Stimulated activated naive B cell treated with anti-CD40 and anti-IgM and Interleukin-4, amounts not matched to agents 10 μg/mL and 1 μg/mL and 100 μg/mL, for 72 hours (primary cell): ENCODE data around the gene ZNF283.

ENCODE experiments used
- ATAC-seq, 2 donors: fragments of 150-1000 bp; cut with Tn5 transposase; replicated peaks; 2 replicates each; pipeline ENCODE4 v1.10.0; 2021; ENCODE audit warnings: moderate library complexity in 1 of 2
- DNase-seq: peaks from one replicate; pipeline ENCODE4 v3.0.0; 2021
- H3K27ac Mint-ChIP-seq: one replicate; pipeline ENCODE4 v1.8.0; 2022; ENCODE audit warnings: mild to moderate bottlenecking, mixed read lengths
- H3K27me3 Mint-ChIP-seq, 2 donors: one replicate each; pipeline ENCODE4 v1.8.0; 2022; ENCODE audit warnings: mixed read lengths in 2 of 2
- H3K36me3 Mint-ChIP-seq, 2 donors: one replicate each; pipeline ENCODE4 v1.8.0; 2022; ENCODE audit warnings: mixed read lengths in 2 of 2, mild to moderate bottlenecking in 1 of 2
- H3K4me1 Mint-ChIP-seq, 2 donors: one replicate each; pipeline ENCODE4 v1.8.0; 2022; ENCODE audit warnings: mixed read lengths in 2 of 2, mild to moderate bottlenecking in 1 of 2
- H3K4me3 Mint-ChIP-seq, 2 donors: one replicate each; pipeline ENCODE4 v1.8.0; 2022; ENCODE audit warnings: mild to moderate bottlenecking in 2 of 2, mixed read lengths in 2 of 2, moderate library complexity in 1 of 2
- H3K9me3 Mint-ChIP-seq, 2 donors: one replicate each; pipeline ENCODE4 v1.8.0; 2022; ENCODE audit warnings: mixed read lengths in 2 of 2, mild to moderate bottlenecking in 1 of 2

The ZNF283 gene

DNA sequence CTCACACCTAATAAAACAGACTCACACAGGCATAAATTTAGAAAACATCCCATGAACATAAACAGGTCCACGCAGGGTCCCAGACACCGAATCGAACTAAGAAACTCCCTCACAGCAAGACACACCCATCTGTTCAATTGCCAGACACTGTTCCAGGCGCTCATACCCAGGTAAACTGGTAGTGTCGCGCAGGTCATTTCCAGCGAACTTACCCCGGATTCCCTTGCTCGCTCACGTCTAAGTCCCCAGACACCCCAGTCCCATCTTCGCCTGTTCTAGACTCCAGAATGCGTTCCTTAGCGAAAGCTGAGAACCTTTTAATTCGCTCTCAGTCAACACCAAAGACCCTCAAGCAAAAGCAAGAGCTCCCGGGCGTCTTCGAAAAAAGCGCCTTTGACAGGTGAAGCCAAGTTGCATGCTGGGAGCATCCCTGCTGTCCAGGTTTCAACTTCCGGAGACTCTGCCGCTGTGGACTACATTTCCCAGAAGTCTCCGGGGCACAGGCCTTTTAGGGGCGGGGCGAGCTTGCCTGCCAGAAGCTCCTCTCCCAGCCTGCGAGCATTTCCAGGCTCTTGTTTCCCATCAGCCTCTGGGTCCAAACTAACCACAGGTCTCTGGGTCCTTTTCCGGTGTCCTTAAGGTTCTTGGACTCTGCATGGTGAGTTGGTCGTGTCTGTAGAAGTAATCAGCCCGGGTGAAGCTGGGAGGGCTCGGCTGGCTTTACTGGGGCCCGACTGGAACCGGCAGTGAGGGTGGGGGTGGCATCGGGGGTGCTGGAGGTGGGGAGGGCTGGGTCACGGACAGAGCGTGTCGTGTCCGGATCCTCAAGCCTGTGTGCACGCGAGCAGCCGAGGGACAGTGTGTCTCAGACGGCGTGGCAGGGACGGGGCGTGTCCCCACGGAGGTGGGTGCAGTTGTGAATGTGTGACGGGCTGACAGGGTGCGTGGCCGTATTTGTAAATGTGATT lies at the start of gene ZNF283:
Gene ZNF283 (plus strand): TSS at position 535 of the 968 bp plus-strand sequence. CDS start 6,184 bp downstream, outside the sequence.
- Mint-ChIP-seq H3K27me3 (peaks cover 13 to 19% of the 10 kb centered on the region in 2 donors), H3K4me1 (peaks cover 10 to 17% of the 10 kb centered on the region in 2 donors), H3K9me3 (peaks cover 13% of the 10 kb centered on the region in 2 donors), H3K4me3 (peak within 1 kb of the TSS; percentile 92 to 93), H3K27ac (peak within 1 kb of the TSS; percentile 93), H3K36me3 (peaks cover 35 to 38% of the 10 kb centered on the region in 2 donors)
- ATAC-seq: peak; percentile 98 to 99
- DNase-seq: peak; percentile 88

DNA sequence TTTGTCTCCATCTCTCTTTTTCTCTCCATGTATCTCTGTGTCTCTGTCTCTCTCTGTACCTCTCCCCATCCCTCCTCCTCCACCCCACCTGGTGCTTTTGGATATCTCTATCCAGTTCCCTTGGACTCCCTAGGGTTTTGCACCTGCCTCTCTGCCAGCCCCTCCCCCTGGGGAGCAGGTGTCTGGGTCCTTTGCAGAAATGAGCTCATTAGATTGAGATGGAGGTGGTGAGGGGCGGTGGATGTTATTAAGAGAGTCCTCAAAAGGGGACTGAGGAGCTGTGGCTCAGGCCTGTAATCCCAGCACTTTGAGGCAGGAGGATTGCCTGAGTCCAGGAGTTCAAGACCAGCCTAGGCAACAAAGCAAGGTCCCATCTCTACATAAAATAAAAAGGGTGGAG lies 48.5 kb upstream of the ZNF283 start:
- Mint-ChIP-seq H3K27ac (peak overlapping the region; percentile 91), H3K36me3 (peaks cover 29 to 59% of the 10 kb centered on the region in 2 donors), H3K9me3 (peaks cover 0 to 3% of the 10 kb centered on the region in 2 donors), H3K4me3 (peak overlapping the region; percentile 91 to 94), H3K4me1 (peaks cover 59 to 82% of the 10 kb centered on the region in 2 donors), H3K27me3 (peaks cover 2 to 18% of the 10 kb centered on the region in 2 donors)
- ATAC-seq (no peak), DNase-seq (no peak)

DNA sequence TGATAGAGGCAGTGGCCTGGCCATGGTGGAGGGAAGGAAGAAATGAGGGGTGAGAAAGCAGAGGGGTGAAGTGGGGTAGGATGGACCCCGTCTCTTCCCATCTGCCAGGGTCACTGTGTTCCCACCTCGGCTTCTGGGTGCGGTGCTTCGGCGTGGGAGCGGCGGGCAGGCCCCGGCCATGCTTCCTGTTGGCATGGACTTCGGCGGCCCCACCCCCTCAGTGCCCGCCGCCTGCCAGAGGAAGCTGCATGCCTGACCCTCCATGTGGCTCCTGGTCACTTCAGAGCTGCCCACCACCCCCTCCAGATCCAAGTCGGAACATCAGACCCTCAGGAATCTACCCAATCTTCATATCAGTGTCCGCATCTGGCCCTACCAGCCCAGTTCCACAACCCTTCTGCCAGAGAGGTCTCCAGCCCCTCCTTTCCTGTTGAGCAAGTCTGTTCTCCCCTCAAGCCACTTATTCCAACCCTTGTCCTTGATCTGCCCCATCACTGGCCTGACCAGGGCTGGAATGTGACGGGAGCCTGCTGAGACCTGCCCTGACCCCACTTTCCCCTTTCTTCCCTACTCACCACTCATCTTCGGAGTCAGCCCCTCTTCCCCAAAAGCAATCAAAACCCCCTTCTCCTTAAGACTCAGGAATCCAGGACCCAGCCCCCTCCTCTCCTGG lies 47.8 kb upstream of the ZNF283 start:
- DNase-seq (no peak), ATAC-seq (no peak)
- Mint-ChIP-seq H3K36me3 (peaks cover 26 to 59% of the 10 kb centered on the region in 2 donors), H3K27ac (peak overlapping the region; percentile 91), H3K9me3 (peaks cover 0 to 4% of the 10 kb centered on the region in 2 donors), H3K4me3 (peak overlapping the region; percentile 91 to 94), H3K4me1 (peaks cover 65 to 88% of the 10 kb centered on the region in 2 donors), H3K27me3 (peaks cover 4 to 20% of the 10 kb centered on the region in 2 donors)

DNA sequence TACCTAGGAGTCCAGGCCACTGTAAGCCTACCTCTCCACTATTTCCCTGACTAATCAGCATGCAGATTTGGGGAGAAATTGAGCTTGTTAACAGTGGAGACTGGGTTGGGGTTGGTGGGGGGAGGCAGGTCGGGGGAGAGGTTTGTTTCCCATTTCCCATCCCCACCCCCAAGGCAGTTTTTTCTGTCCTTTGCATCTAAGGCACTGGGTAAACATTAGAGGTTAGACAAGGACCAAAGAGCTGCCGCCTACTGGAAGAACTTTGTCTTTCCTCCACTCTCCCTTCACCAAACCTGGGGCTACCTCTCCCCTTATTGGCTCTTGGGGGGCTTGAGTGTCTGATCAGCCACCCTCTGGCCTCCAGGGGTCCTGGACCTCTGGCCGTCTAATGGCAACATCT lies 47.3 kb upstream of the ZNF283 start:
- ATAC-seq (no peak), DNase-seq (no peak)
- Mint-ChIP-seq H3K9me3 (peaks cover 0 to 4% of the 10 kb centered on the region in 2 donors), H3K27me3 (peaks cover 4 to 20% of the 10 kb centered on the region in 2 donors), H3K36me3 (peaks cover 24 to 57% of the 10 kb centered on the region in 2 donors), H3K4me3 (peak overlapping the region; percentile 91 to 94), H3K27ac (peak overlapping the region; percentile 84), H3K4me1 (peaks cover 67 to 93% of the 10 kb centered on the region in 2 donors)

GRCh38 chr19:43780706-43781525 lies 46.2 kb upstream of the ZNF283 start, which contains the start of gene KCNN4:
Gene KCNN4 (minus strand): TSS chr19:43780973. CDS start chr19:43780861, 112 bp downstream.
- Mint-ChIP-seq H3K36me3 (peaks cover 18 to 46% of the 10 kb centered on the region in 2 donors), H3K27ac (peak within 1 kb of the TSS; percentile 88), H3K4me3 (peak within 1 kb of the TSS; percentile 91 to 94)

DNA sequence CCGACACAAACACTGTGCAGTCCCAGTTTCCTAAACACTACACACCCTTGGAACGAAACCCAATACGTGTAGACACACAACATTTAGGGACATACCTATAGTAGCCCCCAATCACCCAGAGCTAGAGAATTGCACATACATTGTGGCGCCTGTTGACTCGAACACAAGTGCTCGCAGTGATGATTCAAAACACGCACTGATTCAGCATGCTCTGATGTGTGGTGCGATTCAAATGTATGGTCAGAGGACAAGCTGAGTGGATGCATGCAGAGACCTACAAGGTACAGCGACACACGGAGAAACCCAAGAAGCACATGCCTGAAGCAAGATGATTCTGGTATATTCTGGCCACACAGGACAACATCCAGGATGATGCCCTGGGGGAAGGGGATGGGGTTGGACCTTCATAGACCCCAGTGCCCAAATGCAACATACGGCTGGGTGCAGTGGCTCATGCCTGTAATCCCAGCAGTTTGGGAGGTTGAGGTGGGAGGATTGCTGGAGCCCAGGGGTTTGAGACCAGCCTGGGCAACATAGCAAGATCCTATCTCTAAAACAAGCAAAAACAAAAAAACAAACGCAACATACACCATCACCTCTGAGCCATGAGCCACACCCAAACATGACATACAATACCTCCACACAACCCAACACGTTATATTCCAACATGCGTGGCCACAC lies 45.4 kb upstream of the ZNF283 start:
- peak overlapping the region; percentile 88 for H3K27ac Mint-ChIP-seq
- H3K27me3 Mint-ChIP-seq: peaks cover 4 to 20% of the 10 kb centered on the region in 2 donors
- H3K4me1 Mint-ChIP-seq: peaks cover 57 to 80% of the 10 kb centered on the region in 2 donors
- peak overlapping the region; percentile 91 to 94 for H3K4me3 Mint-ChIP-seq
- H3K9me3 Mint-ChIP-seq: peaks cover 0 to 4% of the 10 kb centered on the region in 2 donors
- ATAC-seq (no peak), DNase-seq (no peak)
- H3K36me3 Mint-ChIP-seq: peaks cover 13 to 37% of the 10 kb centered on the region in 2 donors

More at GRCh38 chr19:43780706-43781525, 46.2 kb upstream of the ZNF283 start, which contains the start of gene KCNN4:
- DNase-seq (peak; percentile 77), ATAC-seq (peak; percentile 82 to 86)
- peaks cover 0 to 4% of the 10 kb centered on the region in 2 donors for H3K9me3 Mint-ChIP-seq
- peaks cover 4 to 20% of the 10 kb centered on the region in 2 donors for H3K27me3 Mint-ChIP-seq
- peaks cover 65 to 88% of the 10 kb centered on the region in 2 donors for H3K4me1 Mint-ChIP-seq

- H3K9me3 Mint-ChIP-seq: peaks cover 0 to 4% of the 10 kb centered on the region in 2 donors
- DNase-seq (no peak), ATAC-seq (no peak)
- peaks cover 13 to 32% of the 10 kb centered on the region in 2 donors for H3K36me3 Mint-ChIP-seq
- peak overlapping the region; percentile 88 for H3K27ac Mint-ChIP-seq
- H3K4me3 Mint-ChIP-seq: peak overlapping the region in 1 of 2 donors; percentile 61
- H3K4me1 Mint-ChIP-seq: peaks cover 53 to 75% of the 10 kb centered on the region in 2 donors
- H3K27me3 Mint-ChIP-seq: peaks cover 4 to 20% of the 10 kb centered on the region in 2 donors
Observed at GRCh38 chr19:43782311-43782660, 44.8 kb upstream of the ZNF283 start.

- ATAC-seq (peak in 1 of 2 donors; percentile 26), DNase-seq (no peak)
- peaks cover 4 to 20% of the 10 kb centered on the region in 2 donors for H3K27me3 Mint-ChIP-seq
- H3K36me3 Mint-ChIP-seq: peaks cover 11 to 30% of the 10 kb centered on the region in 2 donors
- peak overlapping the region; percentile 34 to 61 for H3K4me3 Mint-ChIP-seq
- H3K4me1 Mint-ChIP-seq: peaks cover 51 to 70% of the 10 kb centered on the region in 2 donors
- peaks cover 0 to 4% of the 10 kb centered on the region in 2 donors for H3K9me3 Mint-ChIP-seq
- peak overlapping the region; percentile 88 for H3K27ac Mint-ChIP-seq
Observed at GRCh38 chr19:43782689-43783231, 44.4 kb upstream of the ZNF283 start.

DNA sequence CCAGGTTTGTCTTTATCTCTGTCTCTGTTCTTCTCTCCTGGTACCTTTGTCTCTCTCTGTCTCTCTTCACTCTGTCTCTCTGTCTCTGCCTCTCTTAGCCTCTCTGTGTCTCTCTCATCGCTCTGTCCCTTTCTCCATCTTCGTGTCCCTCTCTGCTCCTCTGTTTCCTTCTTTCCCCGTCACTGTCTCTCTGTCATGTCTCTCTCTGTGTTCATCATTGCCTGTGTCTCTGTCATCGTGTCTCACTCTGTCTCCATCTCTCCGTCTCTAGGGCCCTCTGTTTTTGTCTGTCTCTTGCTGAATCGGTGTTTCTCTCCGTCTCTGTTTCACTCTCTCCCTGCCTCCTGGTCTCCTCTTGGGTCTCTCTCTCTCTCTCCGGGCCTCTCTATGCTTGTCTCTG lies 43.5 kb upstream of the ZNF283 start:
- Mint-ChIP-seq H3K27ac (peak overlapping the region; percentile 72), H3K36me3 (peaks cover 7 to 22% of the 10 kb centered on the region in 2 donors), H3K9me3 (peaks cover 0 to 4% of the 10 kb centered on the region in 2 donors), H3K4me3 (peak overlapping the region in 1 of 2 donors; percentile 46), H3K4me1 (peaks cover 43 to 61% of the 10 kb centered on the region in 2 donors), H3K27me3 (peaks cover 5 to 21% of the 10 kb centered on the region in 2 donors)
- no peak for ATAC-seq
- DNase-seq: no peak

DNA sequence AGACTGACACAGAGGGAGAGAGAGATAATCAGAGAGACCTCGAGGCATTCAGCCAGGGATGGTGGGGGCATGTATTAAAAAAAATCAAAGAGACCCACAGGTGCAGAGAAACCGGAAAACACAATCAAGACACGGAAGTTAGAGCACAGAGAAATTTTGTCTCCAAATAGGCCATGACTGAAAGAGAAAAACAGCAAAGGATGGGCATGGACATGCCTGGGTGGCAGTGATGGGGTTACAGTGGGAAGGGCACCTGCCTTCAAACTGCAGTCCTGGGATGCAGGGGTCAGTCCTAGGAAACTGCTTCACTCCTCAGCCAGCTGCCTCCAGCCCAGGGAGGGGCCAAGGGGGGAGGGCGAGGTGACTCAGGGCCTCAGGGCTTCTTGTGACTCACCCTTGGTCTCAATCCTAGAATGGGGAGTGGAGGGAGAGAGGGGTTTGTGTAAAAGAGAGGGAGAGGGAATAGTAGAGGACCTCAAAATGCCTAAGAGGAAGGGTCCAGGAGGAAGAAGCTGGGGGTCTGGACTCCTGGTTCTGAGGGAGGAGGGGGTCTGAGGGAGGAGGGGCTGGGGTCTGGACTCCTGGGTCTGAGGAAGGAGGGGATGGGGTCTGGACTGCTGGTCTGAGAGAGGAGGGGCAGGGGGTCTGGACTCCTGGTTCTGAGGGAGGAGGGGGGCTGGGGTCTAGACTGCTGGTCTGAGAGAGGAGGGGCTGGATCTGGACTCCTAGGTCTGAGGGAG lies 42.7 kb upstream of the ZNF283 start:
- peaks cover 8 to 24% of the 10 kb centered on the region in 2 donors for H3K27me3 Mint-ChIP-seq
- peaks cover 38 to 53% of the 10 kb centered on the region in 2 donors for H3K4me1 Mint-ChIP-seq
- H3K4me3 Mint-ChIP-seq: peak overlapping the region; percentile 22 to 46
- ATAC-seq: peak in 1 of 2 donors; percentile 18
- no peak for DNase-seq
- peaks cover 0 to 4% of the 10 kb centered on the region in 2 donors for H3K9me3 Mint-ChIP-seq
- H3K27ac Mint-ChIP-seq: peak overlapping the region; percentile 72
- peaks cover 5 to 14% of the 10 kb centered on the region in 2 donors for H3K36me3 Mint-ChIP-seq

- Mint-ChIP-seq H3K36me3 (peaks cover 1 to 9% of the 10 kb centered on the region in 2 donors), H3K9me3 (peaks cover 0 to 4% of the 10 kb centered on the region in 2 donors), H3K27ac (peak overlapping the region; percentile 72), H3K4me1 (peaks cover 35 to 47% of the 10 kb centered on the region in 2 donors), H3K27me3 (peaks cover 8 to 19% of the 10 kb centered on the region in 2 donors), H3K4me3 (peak overlapping the region; percentile 46 to 65)
- DNase-seq (peak; percentile 43), ATAC-seq (peak; percentile 38 to 43)
Observed at GRCh38 chr19:43784981-43785808, 41.9 kb upstream of the ZNF283 start.
